DMS114 treated with DMSO at 0.1 percent for 48 hours (cell line): ENCODE measurements around the gene CAPN5.
"Not testable (repeated sequence)": the region's sequence is repeated elsewhere in the genome, so short reads cannot be mapped to it uniquely, and the experiment has no call there.

ENCODE experiments used
- DNase-seq: peaks from one replicate; lab custom pipeline; 2025; ENCODE audit not compliant: unreplicated experiment; lab: John Stamatoyannopoulos, UW

The CAPN5 gene

GRCh38 chr11:77042111-77042726 lies 24.6 kb upstream of the CAPN5 start:
- no peak for DNase-seq

DNA sequence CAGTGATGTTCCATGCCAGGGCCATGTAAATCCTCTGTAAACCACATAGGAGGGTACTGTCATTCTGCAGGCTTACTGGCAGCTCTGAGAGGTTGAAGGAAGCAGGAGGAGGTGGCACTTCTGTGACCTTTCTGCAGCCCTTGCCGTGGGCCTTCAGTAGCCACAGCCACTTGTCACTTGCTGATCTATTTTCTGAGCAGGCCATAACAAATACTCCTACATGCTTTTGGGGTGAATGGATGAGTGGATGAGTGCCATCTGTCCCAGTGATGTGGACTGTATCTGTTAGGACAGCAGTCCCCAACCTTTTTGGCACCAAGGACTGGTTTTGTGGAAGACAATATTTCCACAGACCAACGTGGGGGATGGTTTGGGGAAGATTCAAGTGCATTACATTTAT lies 22.4 kb upstream of the CAPN5 start:
- no peak for DNase-seq

DNA sequence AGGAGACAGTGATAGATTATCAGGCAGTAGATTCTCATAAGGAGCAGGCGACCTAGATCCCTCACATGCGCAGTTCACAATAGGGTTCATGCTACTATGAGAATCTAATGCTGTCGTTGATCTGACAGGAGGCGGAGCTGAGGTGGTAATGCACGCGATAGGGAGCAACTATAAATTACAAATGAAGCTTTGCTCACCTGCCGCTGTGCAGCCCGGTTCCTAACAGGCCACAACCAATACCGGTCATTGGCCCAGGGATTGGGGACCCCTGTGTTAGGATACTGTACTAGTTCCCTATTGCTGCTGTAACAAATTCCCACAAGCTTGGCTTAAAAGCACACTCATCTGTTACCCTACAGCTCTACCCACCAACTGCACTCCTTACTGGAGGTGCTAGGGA lies 21.9 kb upstream of the CAPN5 start:
- no peak for DNase-seq

DNA sequence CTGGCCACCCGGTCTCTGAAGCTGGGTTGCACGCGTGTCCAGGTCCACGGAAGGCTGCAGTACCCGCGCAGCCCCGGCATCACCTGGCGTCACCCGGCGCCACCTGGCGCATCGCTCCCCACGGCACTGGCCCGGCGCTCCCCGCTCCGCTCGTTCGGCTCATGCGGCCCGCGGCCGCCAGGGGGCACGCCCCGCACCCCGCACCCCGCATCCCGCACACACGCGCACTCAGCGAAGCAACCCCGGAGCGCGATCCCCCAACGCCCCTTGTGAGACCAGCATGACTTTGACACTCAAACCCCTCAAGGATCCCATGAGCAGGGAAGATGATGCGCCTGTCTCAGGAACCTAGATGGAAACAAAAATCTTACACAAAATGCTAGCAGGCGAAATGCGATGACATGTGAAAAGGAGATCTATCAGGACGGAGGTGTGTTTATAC lies 20.7 kb upstream of the CAPN5 start:
- DNase-seq: no peak

GRCh38 chr11:77047007-77047927 lies 19.5 kb upstream of the CAPN5 start:
- DNase-seq: peak; percentile 85

DNA sequence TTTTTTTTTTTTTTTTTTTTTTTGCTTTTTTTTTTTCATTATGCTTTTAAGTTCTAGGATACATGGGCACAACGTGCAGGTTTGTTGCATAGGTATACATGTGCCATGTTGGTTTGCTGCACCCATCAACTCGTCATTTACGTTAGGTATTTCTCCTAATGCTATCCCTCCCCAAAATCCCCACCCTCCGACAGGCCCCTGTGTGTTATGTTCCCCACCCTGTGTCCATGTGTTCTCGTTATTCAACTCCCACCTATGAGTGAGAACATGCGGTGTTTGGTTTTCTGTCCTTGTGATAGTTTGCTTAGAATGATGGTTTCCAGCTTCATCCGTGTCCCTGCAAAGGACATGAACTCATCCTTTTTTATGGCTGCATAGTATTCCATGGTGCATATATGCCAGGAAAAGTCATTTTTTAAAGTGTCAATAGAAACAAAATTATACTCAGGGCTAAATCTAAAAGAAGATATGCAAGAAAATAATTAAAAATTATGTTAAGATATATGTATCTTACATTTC lies 18.8 kb upstream of the CAPN5 start:
- not testable (repeated sequence) for DNase-seq

- no peak for DNase-seq
These were observed 17.7 kb upstream of the CAPN5 start for GRCh38 chr11:77049026-77049425.

DNA sequence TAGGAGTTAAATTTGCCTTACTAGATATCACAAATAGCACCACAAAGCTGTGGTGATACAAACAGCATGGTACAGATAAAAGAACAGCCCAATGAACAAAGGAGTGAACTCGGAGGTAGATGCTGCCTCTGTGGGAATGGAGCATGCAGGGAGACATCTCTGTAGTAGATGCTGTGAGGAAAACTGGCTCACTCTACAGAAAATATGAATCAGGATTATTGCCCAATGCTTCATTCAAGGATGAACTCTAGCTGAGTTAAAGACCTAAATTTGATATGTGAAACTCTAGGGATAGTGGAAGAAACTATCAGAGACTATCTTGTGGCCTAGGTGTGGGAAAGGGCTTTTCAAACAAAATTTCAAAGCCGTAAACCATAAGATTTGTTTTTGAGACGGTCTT lies 15.3 kb upstream of the CAPN5 start:
- no peak for DNase-seq

GRCh38 chr11:77052518-77052917 lies 14.3 kb upstream of the CAPN5 start:
- DNase-seq: no peak

GRCh38 chr11:77053217-77054015 lies 13.4 kb upstream of the CAPN5 start:
- DNase-seq: no peak

DNA sequence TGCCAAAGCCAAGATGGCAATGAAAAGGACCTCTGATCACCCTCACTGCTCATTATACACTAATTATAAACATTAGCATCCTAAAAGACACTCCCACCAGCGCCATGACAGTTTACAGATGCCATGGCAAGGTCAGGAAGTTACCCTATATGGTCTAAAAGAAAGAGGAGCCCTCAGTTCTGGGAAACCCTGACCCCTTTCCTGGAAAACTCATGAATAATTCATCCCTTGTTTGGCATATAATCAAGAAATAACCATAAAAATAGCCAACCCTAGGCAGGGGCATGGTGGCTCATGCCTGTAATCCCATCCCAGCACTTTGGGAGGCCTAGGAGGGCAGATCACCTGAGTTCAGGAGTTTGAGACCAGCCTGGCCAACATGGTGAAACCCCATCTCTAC lies 12.7 kb upstream of the CAPN5 start:
- DNase-seq: no peak

- no peak for DNase-seq
These were observed 11.6 kb upstream of the CAPN5 start for GRCh38 chr11:77055101-77055561.

DNA sequence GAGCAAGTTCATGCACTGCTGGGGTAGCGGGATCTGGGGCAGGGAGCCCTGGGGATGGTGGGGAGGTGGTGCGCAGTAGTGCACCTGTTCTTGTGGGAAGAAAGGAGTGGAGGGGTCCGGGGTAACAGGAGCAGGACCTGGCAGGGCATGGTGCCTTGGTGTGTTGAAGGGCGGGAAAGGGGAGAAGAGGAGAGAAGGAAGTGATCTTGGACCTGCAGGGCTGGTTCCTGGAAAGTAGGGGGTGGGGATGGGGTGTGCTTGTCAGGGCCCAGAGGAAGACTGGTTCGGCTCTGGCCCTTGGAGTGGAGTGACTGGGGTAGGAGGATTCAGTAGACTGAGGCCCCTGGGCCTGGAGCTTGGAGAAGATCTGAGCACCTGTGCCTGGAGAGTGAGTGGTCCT lies 10.9 kb upstream of the CAPN5 start:
- no peak for DNase-seq

- DNase-seq: no peak
These were observed 9.9 kb upstream of the CAPN5 start for GRCh38 chr11:77056814-77057402.

DNA sequence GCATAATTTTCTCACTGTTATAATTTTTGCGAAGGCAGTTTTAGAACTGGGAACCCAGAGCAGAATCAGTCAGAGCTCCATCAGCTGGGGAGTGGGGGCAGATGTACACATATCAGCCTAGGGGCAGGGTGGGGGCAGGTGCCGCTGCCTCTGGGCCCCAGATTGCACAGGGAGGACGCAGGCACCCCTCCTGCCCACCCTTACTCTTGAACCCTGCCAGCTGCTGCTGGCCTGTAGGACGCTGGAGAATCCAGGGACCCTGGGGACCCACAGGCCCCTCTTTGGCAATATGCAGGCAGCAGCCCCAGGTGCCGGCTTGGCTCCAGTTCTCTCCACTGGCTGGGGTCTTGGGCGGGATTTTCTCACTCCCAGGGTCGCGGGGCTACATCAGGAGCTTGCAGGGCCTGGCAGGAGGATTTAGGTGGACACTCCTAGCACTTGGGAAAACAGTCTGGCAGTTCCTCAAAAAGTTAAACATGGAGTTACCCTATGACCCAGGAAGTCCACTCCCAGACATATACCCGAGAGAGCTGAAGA lies 8.8 kb upstream of the CAPN5 start:
- no peak for DNase-seq

- no peak for DNase-seq
These were observed 7.9 kb upstream of the CAPN5 start for GRCh38 chr11:77058900-77059299.

DNA sequence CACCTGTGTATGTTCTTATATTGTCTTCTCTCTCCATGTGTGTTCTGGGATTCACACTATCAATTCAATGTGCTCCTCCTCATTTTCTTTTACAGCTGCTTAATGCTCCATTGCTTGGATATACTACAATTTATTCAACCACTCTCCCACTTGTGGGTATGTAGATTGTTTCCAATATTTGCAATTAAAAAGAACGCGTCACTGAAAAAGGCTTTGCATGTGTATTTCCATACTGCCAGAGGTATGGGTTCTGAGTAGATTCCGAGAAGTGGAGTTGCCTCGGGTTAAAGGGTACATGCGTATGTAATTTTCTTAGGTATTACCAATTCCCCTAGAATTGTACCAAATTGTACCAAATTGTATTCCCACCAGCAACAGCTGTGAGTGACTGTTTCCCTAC lies 7.0 kb upstream of the CAPN5 start:
- no peak for DNase-seq

- DNase-seq: no peak
These were observed 6.5 kb upstream of the CAPN5 start for GRCh38 chr11:77060234-77060633.

- not testable (repeated sequence) for DNase-seq
These were observed 5.5 kb upstream of the CAPN5 start for GRCh38 chr11:77061258-77061657.

GRCh38 chr11:77062924-77063323 lies 3.8 kb upstream of the CAPN5 start:
- no peak for DNase-seq

DNA sequence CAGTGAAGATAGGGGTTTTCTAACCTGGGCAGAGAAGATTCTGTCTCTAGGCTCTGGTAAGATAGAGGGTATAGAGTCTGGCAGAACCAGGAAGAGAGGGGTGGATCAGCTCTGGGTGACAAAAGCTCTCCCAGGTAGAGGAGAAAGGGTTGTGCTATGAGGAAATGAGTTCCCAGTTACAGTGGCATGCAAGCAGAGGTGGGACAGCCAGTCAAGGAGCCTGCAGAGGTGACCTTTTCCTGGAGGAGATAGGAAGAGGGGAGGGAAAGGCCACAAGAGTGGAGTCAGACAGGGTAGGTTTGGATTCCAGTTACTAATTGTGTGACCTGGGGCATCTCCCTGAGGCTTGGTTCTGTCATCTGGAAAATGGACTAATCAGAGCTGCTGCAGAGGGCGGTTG lies 3.4 kb upstream of the CAPN5 start:
- DNase-seq: no peak
